ENCODE measurements around the gene ST8SIA5.
"Not testable (repeated sequence)": the region's sequence is repeated elsewhere in the genome, so short reads cannot be mapped to it uniquely, and the experiment has no call there.

Gene ST8SIA5, protein sequence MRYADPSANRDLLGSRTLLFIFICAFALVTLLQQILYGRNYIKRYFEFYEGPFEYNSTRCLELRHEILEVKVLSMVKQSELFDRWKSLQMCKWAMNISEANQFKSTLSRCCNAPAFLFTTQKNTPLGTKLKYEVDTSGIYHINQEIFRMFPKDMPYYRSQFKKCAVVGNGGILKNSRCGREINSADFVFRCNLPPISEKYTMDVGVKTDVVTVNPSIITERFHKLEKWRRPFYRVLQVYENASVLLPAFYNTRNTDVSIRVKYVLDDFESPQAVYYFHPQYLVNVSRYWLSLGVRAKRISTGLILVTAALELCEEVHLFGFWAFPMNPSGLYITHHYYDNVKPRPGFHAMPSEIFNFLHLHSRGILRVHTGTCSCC

DNA sequence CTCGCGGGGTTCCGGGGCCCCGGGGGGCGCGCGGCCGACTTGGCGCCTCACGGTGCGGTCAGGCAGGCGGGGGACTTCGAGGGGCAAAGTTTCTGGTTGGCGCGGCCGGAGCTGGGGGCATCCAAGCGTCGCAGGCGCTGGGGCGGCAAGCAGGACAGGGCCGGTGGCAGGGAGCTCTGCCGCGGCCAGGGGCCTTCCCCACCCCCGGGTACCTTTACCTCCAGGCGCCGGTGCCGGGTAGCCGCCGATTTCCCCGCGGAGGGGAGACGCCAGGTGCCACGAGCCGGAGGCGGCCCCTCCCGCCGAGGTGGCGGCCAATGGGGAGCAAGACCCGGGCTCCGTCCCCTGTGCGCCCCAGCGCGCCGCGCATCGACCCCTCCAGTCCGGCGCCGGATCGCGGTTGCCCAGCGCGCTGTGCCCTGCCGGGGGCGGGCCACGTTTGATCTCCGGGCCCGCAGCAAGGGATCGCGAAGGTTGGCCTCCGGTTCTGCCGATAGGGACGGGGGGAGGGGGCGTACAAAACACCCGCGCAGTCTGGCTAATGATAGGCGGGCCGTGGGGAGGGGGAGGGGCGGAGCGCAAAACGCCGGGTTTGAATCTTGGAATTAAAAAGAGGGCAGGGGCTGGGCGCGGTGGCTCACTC, at the start of gene ST8SIA5:
Gene ST8SIA5, minus strand, starts transcription at position 495 of the 643 bp plus-strand sequence. CDS start 545 bp downstream, outside the sequence.
- no peak for DNase-seq (ENCODE audit: low read depth)

DNA sequence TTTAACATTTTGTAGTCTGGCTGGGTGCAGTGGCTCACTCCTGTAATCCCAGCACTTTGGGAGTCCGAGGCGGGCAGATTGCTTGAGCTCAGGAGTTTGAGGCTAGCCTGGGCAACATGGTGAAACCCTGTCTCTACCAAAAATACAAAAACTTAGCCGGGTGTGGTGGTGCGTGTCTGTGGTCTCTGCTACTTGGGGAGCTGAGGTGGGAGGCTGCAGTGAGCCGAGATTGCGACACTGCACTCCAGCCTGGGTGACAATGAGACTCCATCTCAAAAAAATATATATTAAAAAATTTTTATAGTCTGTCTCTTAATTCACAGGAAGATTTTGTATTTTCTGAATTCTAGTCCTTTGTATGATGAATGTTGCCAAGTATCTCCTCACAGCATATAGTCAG, 39.1 kb upstream of the ST8SIA5 start:
- not testable (repeated sequence) for DNase-seq (ENCODE audit: low read depth)

DNA sequence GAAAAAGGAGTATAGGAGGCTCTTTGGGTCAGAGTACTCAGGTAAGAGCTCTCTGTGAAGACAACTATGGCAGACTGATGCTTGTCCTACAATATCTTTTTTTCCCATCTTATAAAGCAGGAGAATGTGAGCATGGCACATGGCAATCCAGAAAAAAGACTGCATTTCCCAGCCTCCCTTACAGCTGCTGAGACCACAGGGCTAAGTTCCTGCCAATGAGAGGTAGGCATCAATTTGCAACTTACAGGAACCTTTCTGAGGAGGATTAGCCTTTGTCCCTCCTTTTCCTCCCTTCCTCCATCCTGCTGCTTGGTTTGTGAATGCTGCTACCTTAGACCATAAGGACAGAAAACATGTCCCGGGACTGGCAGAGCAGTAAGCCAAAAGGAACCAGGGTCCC, 37.8 kb upstream of the ST8SIA5 start:
- no peak for DNase-seq (ENCODE audit: low read depth)

DNA sequence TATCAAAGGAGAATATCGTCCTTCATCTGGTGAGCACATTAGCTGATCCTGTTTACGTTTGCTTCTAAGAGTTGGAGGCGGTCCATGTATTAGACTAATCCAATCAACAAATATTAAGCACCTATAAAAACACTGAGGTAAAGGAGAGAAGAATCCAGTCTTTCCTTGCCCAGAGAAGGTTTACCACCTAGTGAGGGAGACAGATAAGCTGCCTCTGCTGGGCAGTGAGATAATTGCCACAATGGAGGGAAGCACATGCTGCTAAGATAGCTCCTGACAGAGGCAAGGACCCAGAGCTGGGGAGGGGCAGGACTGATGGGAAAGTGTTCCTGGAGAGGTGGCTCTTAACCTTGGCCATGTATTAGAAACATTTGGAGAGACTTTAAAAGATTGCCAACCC, 36.7 kb upstream of the ST8SIA5 start:
- DNase-seq (ENCODE audit: low read depth): no peak

DNA sequence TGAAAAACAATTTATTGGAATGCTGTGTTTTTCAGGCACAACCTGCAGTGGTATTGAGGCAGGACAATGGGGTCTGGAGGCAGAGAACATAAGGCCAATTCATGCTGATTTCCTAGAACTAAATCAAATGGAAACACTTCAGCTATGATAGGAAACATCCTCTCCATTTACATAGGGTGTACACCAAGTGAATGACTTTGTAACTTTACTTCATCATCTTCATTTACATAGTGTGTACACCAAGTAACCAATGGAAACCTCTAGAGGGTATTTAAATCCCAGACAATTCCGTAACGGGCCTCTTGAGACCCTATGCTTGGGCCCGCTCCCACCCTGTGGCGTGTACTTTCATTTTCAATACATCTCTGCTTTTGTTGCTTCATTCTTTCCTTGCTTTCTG, 32.2 kb upstream of the ST8SIA5 start:
- no peak for DNase-seq (ENCODE audit: low read depth)

DNA sequence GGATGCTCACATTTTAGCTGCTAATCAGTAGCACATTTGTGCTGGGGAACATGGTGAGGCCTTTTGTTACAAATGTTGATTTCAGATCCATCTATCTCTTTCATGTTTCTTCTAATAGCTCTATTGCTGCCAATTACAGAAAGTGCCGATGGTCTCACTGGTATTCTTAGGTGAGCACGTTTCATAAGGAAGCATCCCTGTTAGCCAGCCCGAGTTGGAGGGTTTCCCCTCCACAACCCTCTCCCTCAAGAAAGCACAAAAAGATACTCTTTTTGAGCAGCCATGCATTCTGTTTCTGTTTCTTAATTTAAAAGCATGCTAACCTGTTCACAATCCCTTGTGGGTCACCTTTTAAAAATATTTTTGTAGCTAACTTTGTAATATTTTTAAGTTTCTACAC, 30.8 kb upstream of the ST8SIA5 start:
- DNase-seq (ENCODE audit: low read depth): no peak

DNA sequence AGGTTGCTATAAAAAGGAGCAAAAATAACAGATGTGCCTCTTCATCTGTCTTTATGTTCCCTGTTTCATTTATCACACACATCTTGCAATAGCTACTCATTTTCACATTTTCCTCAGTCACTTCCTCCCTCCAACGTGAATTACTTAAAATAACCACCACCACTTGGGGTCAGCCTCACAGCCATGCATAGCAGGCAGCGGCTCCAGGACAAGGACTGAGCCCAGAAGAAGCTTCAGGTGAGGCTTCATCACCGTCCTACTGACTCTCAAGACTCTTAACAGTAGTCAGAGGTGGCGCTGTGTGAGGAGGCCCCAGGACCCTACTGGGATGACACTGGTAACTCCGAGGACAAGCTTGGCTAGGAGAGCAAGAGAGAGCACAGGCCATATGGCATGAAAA, 15.5 kb upstream of the ST8SIA5 start:
- no peak for DNase-seq (ENCODE audit: low read depth)

DNA sequence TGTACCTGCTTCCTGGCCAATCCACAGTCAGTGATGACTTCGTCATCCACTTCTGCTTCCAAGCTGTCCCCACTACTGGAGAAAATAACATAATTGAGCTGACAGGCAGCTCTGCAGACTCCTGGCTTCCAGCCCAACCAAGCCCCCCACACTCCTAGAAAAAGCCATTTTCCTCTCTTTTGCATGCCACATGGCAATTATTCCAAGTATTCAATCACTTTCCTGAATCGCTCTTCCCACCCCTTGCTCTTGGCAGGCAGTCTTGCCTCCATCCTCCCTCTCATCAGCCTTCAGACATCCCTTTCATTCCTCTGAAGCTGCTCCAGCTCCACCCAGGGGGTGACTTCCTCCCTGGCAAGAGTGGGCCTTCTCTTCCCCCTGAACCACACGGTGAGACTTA, 14.3 kb upstream of the ST8SIA5 start:
- no peak for DNase-seq (ENCODE audit: low read depth)

DNA sequence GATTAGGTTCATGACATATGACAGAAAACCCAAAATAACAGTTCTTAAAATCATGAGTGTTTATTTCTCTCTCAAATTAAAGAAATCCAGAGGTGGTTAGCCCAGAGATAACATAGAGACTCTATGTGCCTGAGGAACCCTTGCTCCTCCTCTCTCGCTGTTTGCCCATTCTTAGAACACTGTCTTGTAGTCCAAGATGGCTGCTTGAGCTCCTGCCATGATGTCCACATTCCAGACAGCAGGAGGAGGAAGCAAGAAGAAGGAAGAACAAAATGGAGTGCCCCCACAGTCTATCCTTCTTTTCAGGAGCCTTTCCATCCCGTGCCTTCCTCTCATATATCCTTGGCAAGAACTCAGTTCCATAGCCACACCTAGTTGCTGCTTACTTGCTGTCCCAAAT, 13.9 kb upstream of the ST8SIA5 start:
- no peak for DNase-seq (ENCODE audit: low read depth)

DNA sequence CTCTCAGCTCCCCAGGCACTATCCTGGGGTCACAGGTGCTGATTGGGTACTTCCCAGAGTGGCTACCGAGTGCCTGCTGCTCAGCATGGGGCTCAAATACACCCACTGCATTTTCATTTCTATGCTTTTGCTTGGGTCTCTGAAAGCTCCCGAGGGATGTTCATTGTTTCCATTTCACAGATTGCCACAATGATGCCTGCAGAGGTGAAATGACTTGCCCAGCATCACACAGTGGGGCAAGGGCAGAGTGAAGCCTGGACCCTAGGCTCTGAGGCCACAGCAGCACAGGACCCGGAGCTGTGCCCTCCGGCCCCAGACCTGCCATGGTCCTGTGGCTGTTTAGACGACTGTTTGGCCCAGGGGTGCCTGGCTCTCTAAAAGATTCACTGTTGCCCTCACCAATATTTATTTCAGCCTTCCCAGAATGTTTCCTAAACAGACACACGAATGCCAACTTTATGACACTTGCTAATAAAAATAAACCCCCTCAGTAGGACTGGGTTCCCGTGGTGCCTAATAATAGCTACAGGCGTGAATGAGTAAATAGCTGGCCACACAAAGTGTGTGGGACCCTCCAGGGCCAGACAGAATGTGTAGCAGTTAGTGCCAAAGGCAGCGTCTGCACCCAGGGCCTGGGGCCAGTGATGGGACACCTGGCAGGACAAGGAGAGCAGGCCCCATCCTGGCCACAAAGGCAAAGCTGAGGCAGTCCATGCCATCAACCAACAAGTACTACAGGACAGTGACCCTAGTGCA, 11.5 kb upstream of the ST8SIA5 start:
- DNase-seq (ENCODE audit: low read depth): no peak

DNA sequence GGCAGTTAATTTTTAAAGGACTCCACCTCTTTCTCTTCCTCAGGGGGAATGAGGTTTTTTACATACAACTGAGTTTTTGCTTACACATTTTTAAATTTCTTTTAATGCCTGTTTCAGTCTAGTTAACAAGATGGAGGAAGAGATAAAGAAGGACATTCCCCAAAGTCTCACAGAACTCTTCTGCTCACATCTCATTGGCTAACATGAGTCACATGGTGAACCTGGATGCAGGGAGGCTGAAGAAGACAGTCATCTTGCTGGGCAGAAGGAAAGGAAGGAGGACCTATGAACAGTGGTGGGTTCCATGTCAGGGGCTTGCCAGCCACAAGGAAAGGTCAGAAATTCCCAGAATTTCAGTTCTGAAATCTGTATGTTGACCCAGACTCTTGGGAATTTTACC, 10.4 kb upstream of the ST8SIA5 start:
- DNase-seq (ENCODE audit: low read depth): no peak

DNA sequence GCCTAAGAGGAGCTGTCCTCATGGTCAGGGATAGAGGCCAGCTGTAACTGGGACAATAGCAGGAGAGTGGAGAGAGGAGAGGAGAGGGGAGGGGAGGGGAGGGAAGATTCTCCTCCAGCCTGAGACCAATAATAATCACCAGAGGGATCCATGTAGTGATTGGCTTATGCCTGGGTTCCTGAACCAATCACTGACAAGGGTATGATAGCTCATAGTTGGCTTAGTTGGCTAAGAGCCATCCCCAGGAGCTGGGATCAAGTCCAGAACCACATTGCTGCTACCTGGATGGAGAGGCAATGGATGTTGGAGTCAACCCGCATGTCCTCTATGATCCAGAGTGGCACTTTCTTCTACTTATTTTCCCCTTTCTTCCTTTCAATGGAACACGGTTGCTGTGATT, 7.7 kb upstream of the ST8SIA5 start:
- DNase-seq (ENCODE audit: low read depth): no peak

DNA sequence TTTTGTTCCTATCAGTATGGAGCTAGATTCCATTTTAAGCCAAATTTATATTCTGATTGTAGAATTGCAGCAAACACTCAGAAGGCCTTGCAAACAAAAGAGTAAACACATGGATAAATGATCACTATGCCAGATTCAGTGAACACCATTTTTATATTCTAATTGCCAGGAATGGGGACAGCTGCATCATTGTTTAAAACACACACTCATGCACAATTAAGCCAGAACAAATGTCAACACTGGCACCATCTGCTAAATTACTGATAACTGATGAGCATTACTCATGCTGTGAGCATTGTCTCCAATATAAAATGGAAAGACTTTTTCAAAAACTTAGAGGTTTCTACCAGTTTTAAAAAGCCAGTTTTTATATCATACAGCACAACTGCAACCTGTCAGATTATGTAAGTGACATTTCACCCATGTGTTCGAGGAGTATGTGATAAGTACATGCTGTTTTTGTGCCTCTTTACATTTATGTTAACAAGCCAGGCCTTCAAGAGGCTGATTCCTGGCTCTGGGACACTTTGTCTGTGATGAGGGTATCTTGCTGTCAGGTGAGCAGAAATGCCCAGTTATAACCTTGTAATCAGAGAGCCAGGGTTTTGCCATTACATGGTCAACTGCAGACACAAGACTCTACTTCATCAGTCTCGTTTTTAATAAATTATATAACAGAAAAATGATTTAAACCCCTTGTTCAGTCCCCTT, 4.4 kb upstream of the ST8SIA5 start:
- no peak for DNase-seq (ENCODE audit: low read depth)

DNA sequence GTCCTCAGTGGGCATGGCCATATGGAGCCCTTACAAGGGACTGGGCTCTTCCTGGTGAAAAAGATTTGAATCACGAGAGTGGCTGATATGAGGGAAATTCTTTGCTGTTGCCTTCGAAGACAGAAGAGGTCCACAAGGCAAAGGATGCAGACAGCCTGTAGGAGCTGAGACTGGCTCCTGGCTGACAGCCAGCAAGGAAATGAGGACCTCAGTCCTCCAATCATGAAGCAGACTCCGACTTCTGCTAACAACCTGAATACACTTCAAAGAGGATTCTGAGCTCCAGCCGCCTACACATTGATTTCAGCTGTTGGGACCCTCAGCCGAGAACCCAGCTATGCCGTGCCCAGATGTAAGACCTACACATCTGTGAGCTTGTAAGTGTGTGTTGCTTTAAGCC, 3.0 kb upstream of the ST8SIA5 start:
- no peak for DNase-seq (ENCODE audit: low read depth)

DNA sequence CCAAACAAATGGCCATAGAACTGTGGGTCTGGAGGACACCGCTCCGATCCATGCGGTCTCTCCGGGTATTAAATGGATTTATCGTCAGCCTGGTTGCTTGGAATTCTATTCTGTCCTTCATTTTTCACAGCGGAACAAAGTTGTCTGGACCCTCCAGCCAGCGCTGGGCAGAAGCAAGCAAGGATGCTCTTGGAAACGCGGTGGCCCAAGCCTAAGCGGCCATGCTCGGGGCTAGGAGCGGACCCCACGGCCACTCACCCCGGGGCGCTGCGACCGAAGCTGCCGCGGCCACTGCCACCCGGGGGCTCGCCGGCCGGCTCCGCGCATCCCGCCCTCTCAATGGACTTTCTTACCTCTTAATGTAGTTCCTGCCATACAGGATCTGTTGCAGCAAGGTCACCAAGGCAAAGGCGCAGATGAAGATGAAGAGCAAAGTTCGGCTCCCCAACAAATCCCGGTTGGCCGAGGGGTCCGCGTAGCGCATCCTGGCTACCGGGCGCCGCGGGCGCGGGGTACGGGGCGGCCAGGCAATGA, 761 bp downstream of the ST8SIA5 start:
- DNase-seq (ENCODE audit: low read depth): no peak

DNA sequence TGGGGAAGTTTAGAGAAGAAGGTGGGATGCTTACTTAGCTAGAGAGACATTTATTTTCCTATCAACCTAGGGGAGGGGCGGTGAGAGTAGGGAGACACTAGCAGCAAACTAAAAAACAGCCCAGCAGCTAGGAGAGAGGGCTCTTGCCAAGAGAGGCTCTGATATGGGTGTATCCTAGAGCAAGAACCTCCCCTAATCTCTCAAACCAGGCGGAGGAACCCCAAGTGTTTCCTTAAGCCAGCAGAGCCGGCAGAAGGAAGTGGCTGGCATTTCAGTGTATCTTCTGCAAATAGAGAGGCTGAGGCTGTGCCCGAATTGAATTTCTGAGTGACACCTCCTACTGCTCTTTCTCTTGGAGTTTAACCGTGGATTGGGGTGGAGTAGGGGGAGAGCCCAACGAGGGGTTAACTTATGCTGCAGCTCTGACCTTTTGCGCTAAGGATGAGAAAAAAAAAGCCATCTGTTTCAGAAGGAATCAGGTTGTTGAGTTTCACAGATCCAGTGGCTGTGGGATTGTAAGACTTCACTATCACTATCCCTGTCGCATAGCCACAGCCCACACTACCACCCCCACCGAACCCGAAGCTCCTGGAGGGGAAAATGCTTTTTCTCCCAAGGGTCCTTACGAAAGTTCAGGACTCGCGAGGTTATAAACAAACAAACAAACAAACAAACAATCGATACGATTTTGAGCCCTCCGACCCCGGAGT, 1.4 kb downstream of the ST8SIA5 start:
- DNase-seq (ENCODE audit: low read depth): no peak

DNA sequence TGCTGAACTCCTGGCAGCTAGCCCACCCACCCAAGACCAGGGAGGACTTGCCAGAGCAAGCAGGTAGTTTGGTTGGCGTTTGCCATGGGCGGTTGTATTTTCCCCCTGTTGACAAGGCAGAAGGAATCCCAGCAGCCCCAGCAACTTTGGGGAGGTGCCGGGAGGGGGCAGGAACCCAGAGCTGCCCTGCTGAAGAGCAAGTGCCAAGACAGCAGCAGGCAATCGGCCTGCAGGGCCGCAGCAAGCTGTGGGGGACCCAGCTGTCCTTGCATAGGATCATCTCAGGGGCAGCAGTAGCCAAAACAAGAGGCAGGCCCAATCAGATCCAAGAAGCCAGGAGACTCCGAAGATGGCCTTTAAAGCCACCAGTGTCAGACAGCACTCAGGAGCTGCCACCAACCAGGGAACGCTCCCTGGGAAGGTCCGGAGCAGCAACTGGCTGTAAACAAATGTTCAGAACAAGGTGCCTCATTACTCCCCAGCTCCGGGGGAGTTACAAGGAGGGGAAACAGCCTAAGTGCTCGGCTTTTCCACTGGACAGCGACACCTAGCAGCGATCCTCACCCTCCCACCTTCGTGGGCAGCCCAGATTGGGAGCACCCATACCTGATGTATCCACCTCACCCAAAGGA, 2.1 kb downstream of the ST8SIA5 start:
- DNase-seq (ENCODE audit: low read depth): no peak

DNA sequence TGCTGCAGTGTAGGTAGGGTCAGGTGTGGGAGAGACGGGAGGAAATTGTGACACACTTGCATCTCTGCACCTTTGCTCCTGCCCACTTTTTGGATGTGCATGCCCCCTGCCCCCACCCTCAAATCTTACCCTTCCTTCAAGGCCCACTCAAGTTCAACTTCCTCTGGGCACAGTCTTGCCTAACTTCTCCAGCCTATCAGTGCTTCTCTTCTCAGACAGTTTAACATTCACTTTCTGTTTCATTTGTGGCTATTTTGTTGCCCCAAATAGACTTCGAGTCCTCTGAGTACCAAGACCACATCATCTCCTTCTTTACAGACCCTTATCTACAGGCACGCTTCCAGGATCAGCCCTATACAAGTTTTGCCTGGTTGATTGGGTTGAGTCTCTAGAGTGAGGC, 2.7 kb downstream of the ST8SIA5 start:
- DNase-seq (ENCODE audit: low read depth): no peak

DNA sequence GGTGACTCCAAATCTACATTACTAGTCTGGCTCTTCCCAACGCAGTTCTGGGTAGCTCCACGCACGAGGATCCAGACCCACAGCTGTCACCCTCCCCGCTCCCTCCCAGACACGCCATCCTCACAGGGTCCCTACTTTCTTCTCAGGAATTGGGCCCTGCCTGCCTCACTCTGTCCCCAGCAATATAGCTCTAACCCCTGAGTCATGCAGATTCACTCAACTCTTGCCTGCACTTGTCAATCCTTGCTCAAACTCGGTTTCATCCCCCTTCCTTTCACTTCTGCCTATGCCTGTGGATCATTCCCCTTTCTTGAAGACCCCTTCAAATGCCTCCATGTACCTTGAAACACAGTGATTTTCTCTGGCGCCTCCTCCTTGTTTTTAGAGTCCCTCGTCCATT, 5.0 kb downstream of the ST8SIA5 start:
- no peak for DNase-seq (ENCODE audit: low read depth)

DNA sequence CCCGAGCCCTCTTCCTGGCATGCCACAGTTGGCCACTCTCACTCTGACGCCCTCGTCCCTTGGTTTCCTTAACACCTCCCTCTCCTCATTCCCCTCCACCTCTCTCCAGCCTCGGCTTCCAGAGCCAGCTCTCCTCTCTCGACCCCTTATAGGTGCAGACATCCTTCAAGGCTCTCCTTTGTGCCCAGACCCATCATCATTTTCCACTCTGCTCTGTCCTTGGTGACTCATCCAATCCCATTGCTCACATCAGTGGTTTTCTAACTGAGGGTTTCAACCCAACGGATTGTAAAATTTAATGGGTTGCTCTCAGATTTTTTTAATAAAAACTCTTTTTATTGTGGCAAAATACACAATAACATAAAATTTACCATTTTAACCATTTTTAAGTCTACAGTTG, 6.2 kb downstream of the ST8SIA5 start:
- DNase-seq (ENCODE audit: low read depth): no peak

DNA sequence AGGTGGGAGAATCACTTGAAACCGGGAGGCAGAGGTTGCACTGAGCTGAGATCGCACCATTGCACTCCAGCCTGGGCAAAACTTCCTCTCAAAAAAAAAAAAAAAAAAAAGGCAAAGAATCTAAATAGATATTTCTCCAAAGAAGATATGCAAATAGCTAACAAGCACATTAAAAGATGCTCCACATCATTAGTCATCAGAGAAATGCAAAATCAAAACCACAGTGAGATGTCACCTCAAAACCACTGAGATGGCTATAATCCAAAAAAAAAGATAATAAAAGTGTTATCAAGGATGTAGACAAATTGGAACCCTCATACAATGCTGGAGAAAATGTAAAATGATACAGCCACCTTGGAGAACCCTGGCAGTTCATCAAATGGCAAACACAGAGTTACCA, 8.4 kb downstream of the ST8SIA5 start:
- no peak for DNase-seq (ENCODE audit: low read depth)

Data from fibroblast of the conjunctiva (primary cell).